Right forelimb (tissue), 1 donor: ENCODE data around the gene MZT2B.
"Not testable (repeated sequence)": the region's sequence is repeated elsewhere in the genome, so short reads cannot be mapped to it uniquely, and the experiment has no call there.

Source experiments
- DNase-seq: peaks from one replicate; pipeline ENCODE4 v3.0.0-alpha.2; 2018

The MZT2B gene

GRCh38 chr2:130220505-130220904 is 38.4 kb downstream of the MZT2B start:
- DNase-seq = not testable (repeated sequence)

GRCh38 chr2:130222523-130222922 is 40.5 kb downstream of the MZT2B start:
- not testable (repeated sequence) for DNase-seq

GRCh38 chr2:130228005-130228404 is 45.9 kb downstream of the MZT2B start:
- not testable (repeated sequence) for DNase-seq

- DNase-seq = not testable (repeated sequence)
These were observed 46.6 kb downstream of the MZT2B start for GRCh38 chr2:130228467-130229160.

- DNase-seq = not testable (repeated sequence)
These were observed 47.1 kb downstream of the MZT2B start for GRCh38 chr2:130229161-130229510.

- not testable (repeated sequence) for DNase-seq
These were observed 48.3 kb downstream of the MZT2B start for GRCh38 chr2:130230376-130230775.

GRCh38 chr2:130230907-130231306 is 48.8 kb downstream of the MZT2B start:
- DNase-seq = not testable (repeated sequence)

- no peak for DNase-seq
These were observed 49.6 kb downstream of the MZT2B start for GRCh38 chr2:130231656-130232055.

- not testable (repeated sequence) for DNase-seq
These were observed 51.0 kb downstream of the MZT2B start for GRCh38 chr2:130233066-130233465.

- DNase-seq = not testable (repeated sequence)
These were observed 57.5 kb downstream of the MZT2B start for GRCh38 chr2:130239581-130239980.
